Psoas muscle (tissue), 8 donors: Measurements from ENCODE around the gene CBFA2T2. TPM values are rescaled to one million over a fixed set of nuclear protein-coding genes. Genes with fewer than 3 reads are reported as not detected.

Experiments
- ATAC-seq, 4 donors: fragments of 200-7000 bp; cut with Tn5 transposase; one replicate each; pipeline ENCODE4 v1.9.1; 2020; ENCODE audit warnings: moderate library complexity in 3 of 4, mild to moderate bottlenecking in 2 of 4
- DNase-seq, 2 donors: peaks; one replicate each; pipeline ENCODE4 v3.0.0-alpha.2; 2020
- H3K27ac ChIP-seq: fragments of 200-600 bp; one replicate; pipeline ENCODE4 v1.8.0; 2022
- H3K27me3 ChIP-seq, 3 donors: fragments of 200-600 bp in 1 of 3; one replicate each; pipeline versions ENCODE4 v1.6.1 to v1.8.0; 2013 to 2022; ENCODE audit warnings: low read length in 2 of 3, mild to moderate bottlenecking in 2 of 3, moderate library complexity in 1 of 3; ENCODE audit not compliant: insufficient read depth in 3 of 3
- H3K36me3 ChIP-seq, 2 donors: fragments of 200-600 bp in 1 of 2; one replicate each; pipeline versions ENCODE4 v1.6.1 to v1.8.0; 2013 to 2022; ENCODE audit warnings: low read depth in 1 of 2, mild to moderate bottlenecking in 1 of 2, moderate library complexity in 1 of 2; ENCODE audit not compliant: insufficient read depth in 1 of 2
- H3K4me1 ChIP-seq: fragments of 200-600 bp; one replicate; pipeline ENCODE4 v1.8.0; 2022
- H3K4me3 ChIP-seq: fragments of 200-600 bp; one replicate; pipeline ENCODE4 v1.8.0; 2022; ENCODE audit warnings: mild to moderate bottlenecking
- H3K9me3 ChIP-seq: fragments of 200-600 bp; one replicate; pipeline ENCODE4 v1.8.0; 2022
- CTCF ChIP-seq: fragments of 200-600 bp; IDR thresholded peaks from one replicate; pipeline ENCODE4 v1.8.0; 2022; ENCODE audit warnings: antibody characterized with exemption
- WGBS, 3 donors: extraction: QIAGEN DNeasy Blood & Tissue Kit; methylation state at CpG; one replicate each; pipeline versions ENCODE4 v1.1.6 to v1.1.7; 2013; 5-methylcytosine and 5-hydroxymethylcytosine counted together
- intact Hi-C, 2 donors: fragments of 100-400 bp; cut with DNase I; formaldehyde crosslinking; loops; one replicate each; pipeline versions ENCODE4 v1.11.0 to v1.14.2; 2022
- polyA plus RNA-seq, 3 donors: library from polyadenylated mRNA; stranded (reverse); fragments of 200-250 nt; gene quantifications; one replicate each; pipeline ENCODE4 v1.2.3, GENCODE V29; 2013
- total RNA-seq, 4 donors: library from RNA; stranded (reverse); fragmentation: NEBNext Ultra II Directional in 2 of 4; extraction: Animal tissue kit (Norgen Biotek cat#: 25700) in 2 of 4; gene quantifications; one replicate each; pipeline versions ENCODE4 v1.2.1 to v1.2.4, GENCODE V29; 2021 to 2023
- donor health status: healthy with polysubstance abuse.
- donor health status: DM: no; HTN: no; CAD: no; lungs with moderate emphysema.
- donor health status: Bipolar disorder and iron deficiency.
- donor health status: healthy.
- donor health status: DM: yes; HTN: yes; CAD: no.
- donor health status: DM: no; HTN: no; CAD: no.
- donor health status: DM: no; HTN: no; CAD: no.
- donor health status: DM: yes; HTN: yes; CAD: no.

Gene CBFA2T2
- total and polyA plus RNA-seq, 7 donors = 3.8 to 9.3 (median 7.0) TPM

DNA sequence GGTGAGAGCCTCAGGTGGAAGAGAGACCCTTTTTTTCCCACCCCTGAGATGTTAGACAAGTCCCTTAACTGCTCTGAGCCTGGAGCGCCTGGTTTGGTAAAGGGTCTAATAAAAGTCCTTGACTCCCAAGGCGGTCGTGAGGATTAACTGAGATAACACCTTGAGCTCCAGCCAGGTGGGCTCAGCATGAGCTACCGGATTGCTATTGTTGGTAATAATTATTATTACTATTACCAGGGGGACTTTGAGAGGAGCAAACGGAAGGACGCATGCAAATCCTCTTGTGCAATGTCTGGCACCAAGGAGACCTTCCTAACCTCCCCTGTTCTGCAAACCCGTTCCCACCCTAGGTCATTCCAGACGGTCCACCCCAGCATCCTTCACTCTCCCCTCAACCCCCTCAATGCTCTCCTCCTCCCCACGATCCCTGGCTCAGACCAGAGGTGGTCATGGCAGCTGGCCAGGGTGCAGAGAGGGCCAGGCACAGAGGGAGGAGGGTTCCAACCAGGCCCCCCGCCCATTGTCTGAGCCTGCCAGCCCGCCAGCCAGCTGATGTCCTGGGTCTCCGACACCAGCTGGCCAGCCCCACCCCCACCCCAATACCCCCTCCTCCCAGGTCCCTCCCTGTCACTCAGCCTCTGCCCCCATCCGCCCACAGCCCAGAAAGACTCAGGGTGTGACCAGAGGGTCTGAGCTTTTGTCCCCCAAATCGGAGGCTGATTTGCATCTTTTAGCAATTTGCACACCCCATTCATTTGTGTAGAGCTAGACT is 14.3 kb upstream of the CBFA2T2 start:
- H3K27me3 ChIP-seq = peaks cover 0 to 9% (median 0%) of the 10 kb centered on the region in 3 donors
- no peaks in the 10 kb centered on the region for H3K36me3 ChIP-seq
- DNase-seq (no peak), ATAC-seq (no peak)
- H3K9me3 ChIP-seq = no peaks in the 10 kb centered on the region
- no peaks in the 10 kb centered on the region for H3K4me1 ChIP-seq
- TF ChIP-seq CTCF = no peak
- intact Hi-C loops = no loop called here
- no peak overlapping the region for H3K27ac ChIP-seq
- 22 to 33% (median 22%) methylated on average over 14 of the region's 14 CpGs for WGBS, 3 donors
- no peak overlapping the region for H3K4me3 ChIP-seq

GRCh38 chr20:33477386-33478234 is 12.3 kb upstream of the CBFA2T2 start:
- TF ChIP-seq CTCF = no peak
- H3K4me1 ChIP-seq = no peaks in the 10 kb centered on the region
- DNase-seq = no peak
- no peak overlapping the region for H3K27ac ChIP-seq
- no peak overlapping the region for H3K4me3 ChIP-seq
- no peaks in the 10 kb centered on the region for H3K9me3 ChIP-seq
- ATAC-seq = no peak
- intact Hi-C loops = no loop called here
- no peaks in the 10 kb centered on the region for H3K36me3 ChIP-seq
- WGBS, 3 donors = 86 to 89% (median 88%) methylated on average over 7 of the region's 7 CpGs
- H3K27me3 ChIP-seq = peaks cover 0 to 9% (median 0%) of the 10 kb centered on the region in 3 donors

DNA sequence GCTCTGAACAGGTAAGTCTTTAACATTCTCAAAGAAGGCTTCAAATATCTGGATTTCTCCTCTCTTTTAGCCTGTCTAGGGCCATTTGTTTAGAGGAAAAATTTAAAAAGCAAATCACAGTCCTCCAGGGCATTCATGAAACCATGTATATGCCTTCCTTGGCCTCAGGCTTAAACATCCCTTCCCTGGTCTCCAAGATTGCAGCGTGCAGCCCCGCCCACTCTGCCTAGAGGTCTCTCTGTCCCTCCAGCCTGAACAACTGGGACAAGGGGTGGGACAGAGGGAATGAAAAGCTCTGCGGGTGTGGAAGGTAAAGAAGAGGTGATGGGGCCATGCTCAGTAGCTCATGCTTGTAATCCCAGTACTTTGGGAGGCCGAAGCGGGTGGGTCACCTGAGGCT is 9.8 kb upstream of the CBFA2T2 start:
- WGBS, 3 donors = 92 to 93% (median 92%) methylated on average over 5 of the region's 5 CpGs
- ATAC-seq = no peak
- Histone ChIP-seq H3K27me3 (peaks cover 0 to 5% (median 0%) of the 10 kb centered on the region in 3 donors), H3K4me3 (no peak overlapping the region), H3K27ac (no peak overlapping the region), H3K4me1 (no peaks in the 10 kb centered on the region), H3K9me3 (no peaks in the 10 kb centered on the region), H3K36me3 (no peaks in the 10 kb centered on the region)
- DNase-seq = no peak
- intact Hi-C loops = no loop called here
- TF ChIP-seq CTCF = no peak

GRCh38 chr20:33481431-33481941 is 8.4 kb upstream of the CBFA2T2 start:
- ATAC-seq (no peak), DNase-seq (no peak)
- TF ChIP-seq CTCF = no peak
- Histone ChIP-seq H3K27ac (no peak overlapping the region), H3K36me3 (no peaks in the 10 kb centered on the region), H3K9me3 (no peaks in the 10 kb centered on the region), H3K27me3 (no peaks in the 10 kb centered on the region), H3K4me3 (no peak overlapping the region), H3K4me1 (no peaks in the 10 kb centered on the region)
- intact Hi-C loops = no loop called here
- WGBS, 3 donors = 93 to 95% (median 95%) methylated on average over 8 of the region's 8 CpGs
